Measurements from ENCODE around the gene BPIFB2. TPM values are rescaled to one million over a fixed set of nuclear protein-coding genes. Genes with fewer than 3 reads are reported as not detected.

BPIFB2 gene
- total RNA-seq, 4 donors from 2014 or later = not detected

GRCh38 chr20:33051333-33051732, 43.8 kb downstream of the BPIFB2 start:
- TF ChIP-seq CTCF (IDR thresholded peaks at IDR 0.05) = no peak
- TF ChIP-seq POLR2A (IDR thresholded peaks at IDR 0.05) = no peak
- H3K4me3 ChIP-seq = no peak overlapping the region
- intact Hi-C loops (cut with DNase I; ENCODE audit: low total_unique reads) = no loop called here
- H3K4me1 ChIP-seq = no peaks in the 10 kb centered on the region
- DNase-seq = no peak
- H3K27me3 ChIP-seq = no peaks in the 10 kb centered on the region
- H3K27ac ChIP-seq = no peak overlapping the region
- no peaks in the 10 kb centered on the region for H3K36me3 ChIP-seq
- no peaks in the 10 kb centered on the region for H3K9me3 ChIP-seq

- H3K9me3 ChIP-seq = no peaks in the 10 kb centered on the region
- no peak within 1 kb of the TSS for H3K27ac ChIP-seq
- TF ChIP-seq CTCF (IDR thresholded peaks at IDR 0.05) (no peak), POLR2A (IDR thresholded peaks at IDR 0.05) (no peak)
- no peak within 1 kb of the TSS for H3K4me3 ChIP-seq
- DNase-seq = no peak
- no peaks in the 10 kb centered on the region for H3K4me1 ChIP-seq
- H3K36me3 ChIP-seq = no peaks in the 10 kb centered on the region
- intact Hi-C loops (cut with DNase I; ENCODE audit: low total_unique reads) = no loop called here
- H3K27me3 ChIP-seq = no peaks in the 10 kb centered on the region
Observed at GRCh38 chr20:33053291-33054106, 46.0 kb downstream of the BPIFB2 start, which contains the start of gene BPIFB3. BPIFB3 (plus strand) TSS chr20:33053903; CDS start chr20:33055436, 1,533 bp downstream.

GRCh38 chr20:33054381-33054780, 46.9 kb downstream of the BPIFB2 start:
- intact Hi-C loops (cut with DNase I; ENCODE audit: low total_unique reads) = no loop called here
- DNase-seq = no peak
- TF ChIP-seq POLR2A (IDR thresholded peaks at IDR 0.05) = no peak
- TF ChIP-seq CTCF (IDR thresholded peaks at IDR 0.05) = no peak
- no peak overlapping the region for H3K27ac ChIP-seq
- H3K9me3 ChIP-seq = no peaks in the 10 kb centered on the region
- no peaks in the 10 kb centered on the region for H3K36me3 ChIP-seq
- no peaks in the 10 kb centered on the region for H3K4me1 ChIP-seq
- no peaks in the 10 kb centered on the region for H3K27me3 ChIP-seq
- no peak overlapping the region for H3K4me3 ChIP-seq

GRCh38 chr20:33054791-33055190, 47.3 kb downstream of the BPIFB2 start:
- H3K27ac ChIP-seq = no peak overlapping the region
- H3K9me3 ChIP-seq = no peaks in the 10 kb centered on the region
- no peaks in the 10 kb centered on the region for H3K27me3 ChIP-seq
- no peaks in the 10 kb centered on the region for H3K4me1 ChIP-seq
- no peak overlapping the region for H3K4me3 ChIP-seq
- no peak for DNase-seq
- intact Hi-C loops (cut with DNase I; ENCODE audit: low total_unique reads) = no loop called here
- no peak for TF ChIP-seq CTCF (IDR thresholded peaks at IDR 0.05)
- H3K36me3 ChIP-seq = no peaks in the 10 kb centered on the region

- no peaks in the 10 kb centered on the region for H3K36me3 ChIP-seq
- no peak overlapping the region for H3K27ac ChIP-seq
- intact Hi-C loops (cut with DNase I; ENCODE audit: low total_unique reads) = no loop called here
- DNase-seq = no peak
- no peak overlapping the region for H3K4me3 ChIP-seq
- no peak for TF ChIP-seq POLR2A (IDR thresholded peaks at IDR 0.05)
- no peaks in the 10 kb centered on the region for H3K27me3 ChIP-seq
- no peaks in the 10 kb centered on the region for H3K9me3 ChIP-seq
- no peaks in the 10 kb centered on the region for H3K4me1 ChIP-seq
Observed at GRCh38 chr20:33059136-33059535, 51.6 kb downstream of the BPIFB2 start.
